ENCODE measurements around the gene GRAMD2A. TPM values are rescaled to one million over a fixed set of nuclear protein-coding genes. Genes with fewer than 3 reads are reported as not detected.

GRAMD2A gene
- total RNA-seq, 1 donor from 2014 or later, result 0.32 TPM

DNA sequence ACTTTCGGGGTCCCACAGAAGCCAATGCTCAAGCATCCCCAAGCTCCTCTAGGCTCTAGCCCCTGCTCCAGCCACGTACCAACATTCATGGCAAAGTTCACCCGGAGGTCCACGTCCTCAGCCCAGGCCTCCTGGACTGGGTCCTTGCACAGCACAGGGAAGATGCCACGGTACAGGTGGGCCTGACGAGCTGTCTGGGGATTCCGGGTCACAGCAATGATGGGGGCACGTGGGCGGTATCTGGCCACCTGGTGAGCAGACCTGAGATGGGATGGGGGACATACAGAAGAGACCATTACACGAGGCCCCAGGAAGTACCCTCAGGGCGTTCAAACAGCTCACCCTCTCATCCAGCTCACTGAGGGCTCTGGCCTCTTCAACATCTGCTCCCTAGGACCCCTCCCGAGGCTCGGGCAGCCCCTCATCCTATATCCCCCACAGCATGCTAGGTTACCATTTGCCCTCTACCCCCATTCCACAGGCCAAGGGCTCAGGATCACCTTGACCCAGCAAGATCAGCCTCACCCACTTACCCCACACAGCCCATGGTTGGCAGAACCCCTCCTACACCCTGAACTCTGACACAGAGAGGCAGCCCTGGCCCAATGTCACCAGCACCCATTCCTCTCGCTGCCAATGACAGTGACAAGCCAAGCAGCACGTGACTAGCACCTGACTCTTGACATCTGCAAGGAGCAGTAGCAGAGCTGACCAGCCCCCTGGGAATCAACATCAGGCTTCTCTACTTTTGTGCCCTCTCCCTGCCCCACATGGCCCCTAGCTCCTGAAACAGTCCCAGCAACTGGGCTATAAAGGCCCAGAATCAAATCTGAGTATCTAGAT lies 3.0 kb upstream of the GRAMD2A start:
- peaks cover 17% of the 10 kb centered on the region for H3K4me1 Mint-ChIP-seq (ENCODE audit: low read depth)
- DNase-seq (ENCODE audit: low spot score), result no peak
- H3K4me3 Mint-ChIP-seq (ENCODE audit: unreplicated experiment), result no peak overlapping the region
- peak overlapping the region; percentile 17 for H3K27ac Mint-ChIP-seq (ENCODE audit: unreplicated experiment)
- no peaks in the 10 kb centered on the region for H3K9me3 Mint-ChIP-seq (ENCODE audit: low read depth)
- TF ChIP-seq, protein P1, sequence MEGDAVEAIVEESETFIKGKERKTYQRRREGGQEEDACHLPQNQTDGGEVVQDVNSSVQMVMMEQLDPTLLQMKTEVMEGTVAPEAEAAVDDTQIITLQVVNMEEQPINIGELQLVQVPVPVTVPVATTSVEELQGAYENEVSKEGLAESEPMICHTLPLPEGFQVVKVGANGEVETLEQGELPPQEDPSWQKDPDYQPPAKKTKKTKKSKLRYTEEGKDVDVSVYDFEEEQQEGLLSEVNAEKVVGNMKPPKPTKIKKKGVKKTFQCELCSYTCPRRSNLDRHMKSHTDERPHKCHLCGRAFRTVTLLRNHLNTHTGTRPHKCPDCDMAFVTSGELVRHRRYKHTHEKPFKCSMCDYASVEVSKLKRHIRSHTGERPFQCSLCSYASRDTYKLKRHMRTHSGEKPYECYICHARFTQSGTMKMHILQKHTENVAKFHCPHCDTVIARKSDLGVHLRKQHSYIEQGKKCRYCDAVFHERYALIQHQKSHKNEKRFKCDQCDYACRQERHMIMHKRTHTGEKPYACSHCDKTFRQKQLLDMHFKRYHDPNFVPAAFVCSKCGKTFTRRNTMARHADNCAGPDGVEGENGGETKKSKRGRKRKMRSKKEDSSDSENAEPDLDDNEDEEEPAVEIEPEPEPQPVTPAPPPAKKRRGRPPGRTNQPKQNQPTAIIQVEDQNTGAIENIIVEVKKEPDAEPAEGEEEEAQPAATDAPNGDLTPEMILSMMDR (IDR thresholded peaks at IDR 0.05), result no peak
- no peaks in the 10 kb centered on the region for H3K27me3 Mint-ChIP-seq (ENCODE audit: low read depth)
- peaks cover 47% of the 10 kb centered on the region for H3K36me3 Mint-ChIP-seq (ENCODE audit: low read depth)

DNA sequence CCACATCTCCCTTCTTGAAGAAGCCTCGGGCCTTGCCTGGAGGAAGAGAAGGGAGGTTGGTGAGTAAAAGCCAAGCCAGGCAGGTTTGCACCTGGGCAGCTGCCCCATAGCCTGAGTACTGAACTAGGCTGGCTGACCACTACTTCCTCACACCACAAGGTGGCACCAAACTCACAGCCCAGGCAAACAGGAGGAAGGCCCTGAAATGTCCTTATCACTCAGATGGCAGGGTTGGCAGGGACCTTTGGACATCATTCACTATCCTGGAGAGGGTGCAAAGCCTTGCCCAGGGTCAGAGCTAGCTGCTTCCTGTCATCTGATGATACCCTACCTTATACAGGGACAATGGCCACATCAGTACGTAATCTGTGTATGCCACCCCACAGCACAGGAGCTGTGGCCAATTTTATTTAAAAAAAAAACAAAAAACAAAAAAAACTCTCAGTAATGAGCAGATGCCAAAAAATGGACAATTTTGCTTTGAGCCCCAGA lies 2.2 kb upstream of the GRAMD2A start:
- no peaks in the 10 kb centered on the region for H3K27me3 Mint-ChIP-seq (ENCODE audit: low read depth)
- peaks cover 40% of the 10 kb centered on the region for H3K36me3 Mint-ChIP-seq (ENCODE audit: low read depth)
- H3K4me1 Mint-ChIP-seq (ENCODE audit: low read depth), result peaks cover 17% of the 10 kb centered on the region
- no peak for DNase-seq (ENCODE audit: low spot score)
- H3K9me3 Mint-ChIP-seq (ENCODE audit: low read depth), result no peaks in the 10 kb centered on the region
- TF ChIP-seq, protein P1 (IDR thresholded peaks at IDR 0.05), result peak; percentile 94
- H3K27ac Mint-ChIP-seq (ENCODE audit: unreplicated experiment), result no peak overlapping the region
- H3K4me3 Mint-ChIP-seq (ENCODE audit: unreplicated experiment), result no peak overlapping the region

DNA sequence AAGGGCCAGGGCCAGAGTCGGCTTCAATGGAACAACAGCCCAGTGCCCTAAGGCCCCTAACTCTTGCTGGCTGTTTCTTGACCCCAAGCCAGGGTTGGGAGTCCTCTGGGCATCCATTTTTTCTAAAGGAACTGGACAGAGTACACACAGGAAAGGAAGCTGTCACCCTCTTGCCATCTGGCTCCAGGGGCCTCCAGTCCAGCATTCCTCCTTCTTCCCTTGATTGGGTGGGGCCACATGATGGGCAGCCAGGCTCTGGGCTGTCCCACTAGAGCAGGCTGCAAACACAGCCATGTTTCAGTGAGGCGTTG lies 1.6 kb upstream of the GRAMD2A start:
- Mint-ChIP-seq H3K9me3 (ENCODE audit: low read depth) (no peaks in the 10 kb centered on the region), H3K4me3 (ENCODE audit: unreplicated experiment) (no peak overlapping the region), H3K4me1 (ENCODE audit: low read depth) (peaks cover 17% of the 10 kb centered on the region), H3K27me3 (ENCODE audit: low read depth) (no peaks in the 10 kb centered on the region), H3K36me3 (ENCODE audit: low read depth) (peaks cover 35% of the 10 kb centered on the region), H3K27ac (ENCODE audit: unreplicated experiment) (no peak overlapping the region)
- no peak for DNase-seq (ENCODE audit: low spot score)
- TF ChIP-seq, protein P1 (IDR thresholded peaks at IDR 0.05), result no peak

DNA sequence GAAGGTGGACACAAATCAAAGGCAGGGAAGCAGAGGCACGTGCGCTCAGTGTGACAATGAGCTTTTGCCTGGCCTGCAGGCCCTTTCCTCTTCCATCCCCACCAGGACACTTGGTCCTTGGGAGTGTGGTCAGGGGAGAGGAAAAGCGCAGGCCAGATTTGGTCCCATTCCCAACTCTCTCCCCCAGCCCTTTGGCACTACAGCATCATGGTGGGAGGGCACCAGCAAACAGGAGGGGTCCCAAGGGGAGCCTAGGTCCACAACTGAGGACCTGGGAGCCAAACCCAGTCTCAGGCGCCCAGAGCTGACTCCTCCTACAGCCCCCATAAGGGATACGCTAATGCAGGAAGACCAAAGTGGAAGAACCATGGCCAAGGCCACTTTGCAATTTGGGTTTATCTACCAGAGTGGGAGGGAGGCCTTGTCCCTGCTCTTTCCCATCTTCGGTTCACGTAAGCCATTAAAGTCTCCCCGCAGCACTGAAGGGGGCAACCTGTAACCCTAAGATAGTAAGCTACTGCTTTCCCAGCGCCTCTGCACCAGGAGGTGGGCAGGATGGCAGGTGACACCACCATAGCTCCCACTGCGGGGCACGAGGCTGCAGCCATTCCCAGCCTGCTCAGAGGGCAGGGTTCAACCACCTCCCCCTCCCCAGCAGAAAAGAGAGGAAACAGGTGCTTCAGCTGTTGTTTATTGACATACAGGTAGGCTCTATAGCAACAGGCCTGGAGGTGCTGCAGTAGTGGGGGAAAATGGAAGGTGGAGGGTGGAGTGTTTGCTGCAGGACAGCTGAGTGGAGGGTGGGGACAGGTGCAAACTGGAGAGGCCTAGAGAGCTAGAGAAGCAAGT lies 993 bp upstream of the GRAMD2A start:
- H3K27me3 Mint-ChIP-seq (ENCODE audit: low read depth), result no peaks in the 10 kb centered on the region
- H3K9me3 Mint-ChIP-seq (ENCODE audit: low read depth), result no peaks in the 10 kb centered on the region
- H3K36me3 Mint-ChIP-seq (ENCODE audit: low read depth), result peaks cover 34% of the 10 kb centered on the region
- no peak overlapping the region for H3K27ac Mint-ChIP-seq (ENCODE audit: unreplicated experiment)
- peaks cover 12% of the 10 kb centered on the region for H3K4me1 Mint-ChIP-seq (ENCODE audit: low read depth)
- peak overlapping the region; percentile 65 for H3K4me3 Mint-ChIP-seq (ENCODE audit: unreplicated experiment)
- TF ChIP-seq, protein P1 (IDR thresholded peaks at IDR 0.05), result no peak
- no peak for DNase-seq (ENCODE audit: low spot score)

DNA sequence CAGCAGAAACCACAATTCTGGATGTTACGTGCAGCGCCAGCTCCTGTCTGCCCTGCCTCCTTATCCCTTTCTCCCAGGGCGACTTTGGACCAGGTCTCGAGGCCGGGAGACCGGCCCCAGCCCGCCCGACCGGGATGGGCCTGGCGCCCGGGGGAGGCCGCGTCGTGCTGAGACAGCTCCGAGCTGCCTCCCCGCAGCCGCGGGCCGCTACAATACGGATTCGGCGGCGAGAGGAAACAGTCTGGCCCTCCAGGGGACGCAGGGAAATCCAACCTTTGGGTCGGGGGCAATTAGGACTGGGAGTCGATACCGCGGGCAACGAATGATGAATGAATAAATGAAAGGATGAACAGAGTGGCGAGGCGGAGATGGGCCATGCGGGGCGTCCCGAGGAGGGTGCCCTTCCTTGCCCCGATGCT lies 537 bp downstream of the GRAMD2A start:
- Mint-ChIP-seq H3K27me3 (ENCODE audit: low read depth) (no peaks in the 10 kb centered on the region), H3K9me3 (ENCODE audit: low read depth) (no peaks in the 10 kb centered on the region), H3K4me1 (ENCODE audit: low read depth) (peaks cover 8% of the 10 kb centered on the region), H3K27ac (ENCODE audit: unreplicated experiment) (no peak overlapping the region), H3K4me3 (ENCODE audit: unreplicated experiment) (peak overlapping the region; percentile 23), H3K36me3 (ENCODE audit: low read depth) (peaks cover 21% of the 10 kb centered on the region)
- no peak for DNase-seq (ENCODE audit: low spot score)
- TF ChIP-seq, protein P1 (IDR thresholded peaks at IDR 0.05), result peak; percentile 3

Data from chondrocyte (in vitro differentiated cells).